Activated gamma-delta T cell treated with Interleukin-2 at 50 U/mL for 16 hours (primary cell): ENCODE data around the gene LHX8.

Experiments used
- DNase-seq: peaks from one replicate; pipeline ENCODE4 v3.0.0-alpha.2; 2020

The LHX8 gene

DNA sequence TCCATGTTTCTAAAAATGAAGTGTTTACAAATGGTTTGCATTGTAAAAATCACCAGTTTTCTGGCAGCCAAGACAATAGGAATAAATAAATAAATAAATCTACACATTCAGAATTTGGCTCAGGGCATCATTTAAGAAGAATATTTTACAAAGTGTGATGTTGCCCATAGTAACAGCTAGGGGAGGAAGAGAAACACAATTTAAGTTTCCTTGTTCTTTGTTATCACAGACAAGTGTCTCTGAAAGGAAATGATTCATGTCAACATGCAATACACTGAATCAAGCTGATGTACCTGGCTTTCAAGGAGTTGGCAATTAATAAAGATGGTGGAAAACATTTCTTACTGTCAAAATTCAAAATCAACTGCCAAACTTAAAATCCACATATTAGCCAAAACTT, 74.7 kb downstream of the LHX8 start:
- no peak for DNase-seq
